ENCODE results near the gene ROBO2. TPM values are rescaled to one million over a fixed set of nuclear protein-coding genes. Genes with fewer than 3 reads are reported as not detected.

ROBO2 gene
- total RNA-seq, 1 donor from 2014 or later, result 3.9 TPM

GRCh38 chr3:77414881-77415280 is 375.0 kb downstream of the ROBO2 start:
- Histone ChIP-seq H3K36me3 (ENCODE audit: control insufficient read depth, insufficient read depth, low read length) (no peaks in the 10 kb centered on the region), H3K4me3 (ENCODE audit: low read depth, low read length) (no peak overlapping the region), H3K27me3 (ENCODE audit: control insufficient read depth, insufficient read depth, low read length) (no peaks in the 10 kb centered on the region)
- TF ChIP-seq CTCF (IDR thresholded peaks at IDR 0.05; ENCODE audit: insufficient read depth, low read length, poor library complexity, severe bottlenecking), result no peak
- DNase-seq (ENCODE audit: low read depth), result no peak

GRCh38 chr3:77420336-77420735 is 380.4 kb downstream of the ROBO2 start:
- no peaks in the 10 kb centered on the region for H3K36me3 ChIP-seq (ENCODE audit: control insufficient read depth, insufficient read depth, low read length)
- H3K4me3 ChIP-seq (ENCODE audit: low read depth, low read length), result no peak overlapping the region
- no peaks in the 10 kb centered on the region for H3K27me3 ChIP-seq (ENCODE audit: control insufficient read depth, insufficient read depth, low read length)
- no peak for DNase-seq (ENCODE audit: low read depth)
- TF ChIP-seq CTCF (IDR thresholded peaks at IDR 0.05; ENCODE audit: insufficient read depth, low read length, poor library complexity, severe bottlenecking), result no peak

GRCh38 chr3:77421916-77422315 is 382.0 kb downstream of the ROBO2 start:
- Histone ChIP-seq H3K27me3 (ENCODE audit: control insufficient read depth, insufficient read depth, low read length) (no peaks in the 10 kb centered on the region), H3K4me3 (ENCODE audit: low read depth, low read length) (no peak overlapping the region), H3K36me3 (ENCODE audit: control insufficient read depth, insufficient read depth, low read length) (no peaks in the 10 kb centered on the region)
- DNase-seq (ENCODE audit: low read depth), result no peak
- TF ChIP-seq CTCF (IDR thresholded peaks at IDR 0.05; ENCODE audit: insufficient read depth, low read length, poor library complexity, severe bottlenecking), result no peak

- no peaks in the 10 kb centered on the region for H3K27me3 ChIP-seq (ENCODE audit: control insufficient read depth, insufficient read depth, low read length)
- no peaks in the 10 kb centered on the region for H3K36me3 ChIP-seq (ENCODE audit: control insufficient read depth, insufficient read depth, low read length)
- no peak for TF ChIP-seq CTCF (IDR thresholded peaks at IDR 0.05; ENCODE audit: insufficient read depth, low read length, poor library complexity, severe bottlenecking)
- no peak for DNase-seq (ENCODE audit: low read depth)
- no peak overlapping the region for H3K4me3 ChIP-seq (ENCODE audit: low read depth, low read length)
These were observed 386.6 kb downstream of the ROBO2 start for GRCh38 chr3:77426531-77426930.

- no peak for DNase-seq (ENCODE audit: low read depth)
- no peaks in the 10 kb centered on the region for H3K36me3 ChIP-seq (ENCODE audit: control insufficient read depth, insufficient read depth, low read length)
- H3K4me3 ChIP-seq (ENCODE audit: low read depth, low read length), result no peak overlapping the region
- no peak for TF ChIP-seq CTCF (IDR thresholded peaks at IDR 0.05; ENCODE audit: insufficient read depth, low read length, poor library complexity, severe bottlenecking)
- no peaks in the 10 kb centered on the region for H3K27me3 ChIP-seq (ENCODE audit: control insufficient read depth, insufficient read depth, low read length)
These were observed 387.6 kb downstream of the ROBO2 start for GRCh38 chr3:77427528-77427927.

- no peaks in the 10 kb centered on the region for H3K27me3 ChIP-seq (ENCODE audit: control insufficient read depth, insufficient read depth, low read length)
- TF ChIP-seq CTCF (IDR thresholded peaks at IDR 0.05; ENCODE audit: insufficient read depth, low read length, poor library complexity, severe bottlenecking), result no peak
- H3K4me3 ChIP-seq (ENCODE audit: low read depth, low read length), result no peak overlapping the region
- no peak for DNase-seq (ENCODE audit: low read depth)
- no peaks in the 10 kb centered on the region for H3K36me3 ChIP-seq (ENCODE audit: control insufficient read depth, insufficient read depth, low read length)
These were observed 397.0 kb downstream of the ROBO2 start for GRCh38 chr3:77436908-77437307.
